AG04449 (cell line): Measurements from ENCODE around the gene TNFRSF1B.
"Not testable (repeated sequence)": the region's sequence is repeated elsewhere in the genome, so short reads cannot be mapped to it uniquely, and the experiment has no call there.

Experiments
- CTCF ChIA-PET: fragments of 350-600 bp; formaldehyde crosslinking; extraction: SDS; loops from one replicate; lab custom pipeline; 2021; ENCODE audit warnings: antibody characterized with exemption; lab: Yijun Ruan, JAX
- POLR2A ChIA-PET: fragments of 400-600, 350-600 bp; formaldehyde crosslinking; extraction: SDS; loops from one replicate; lab custom pipeline; 2020; ENCODE audit warnings: antibody characterized with exemption, inconsistent platforms; lab: Yijun Ruan, JAX
- DNase-seq: peaks from one replicate; pipeline ENCODE4 v3.0.0-alpha.2; 2010; ENCODE audit warnings: low read depth, low spot score
- H3K4me3 ChIP-seq: 2 replicates; pipeline ENCODE4 v1.5.1; 2011; ENCODE audit warnings: low read depth, mild to moderate bottlenecking, control low read depth, low read length
- CTCF ChIP-seq: IDR thresholded peaks from one replicate; pipeline ENCODE4 v1.5.1; 2011; ENCODE audit warnings: mild to moderate bottlenecking, moderate library complexity, low read length, control low read depth, inconsistent platforms; ENCODE audit not compliant: insufficient read depth; ENCODE audit errors: missing control alignments

The TNFRSF1B gene

GRCh38 chr1:12219800-12220199 is 53.0 kb downstream of the TNFRSF1B start:
- no peak for TF ChIP-seq CTCF
- CTCF ChIA-PET = interaction anchor here (1.0 to 5.0 kb wide), 5 partner anchors 10 to 100 kb away, joined by 3 to 36 read pairs (median 11); partner anchors contain the start of gene VPS13D
- POLR2A ChIA-PET = no interaction called here

GRCh38 chr1:12220890-12221289 is 54.1 kb downstream of the TNFRSF1B start:
- POLR2A ChIA-PET = no interaction called here
- TF ChIP-seq CTCF = no peak
- CTCF ChIA-PET = interaction anchor here (1.0 to 5.0 kb wide), 5 partner anchors 9 to 100 kb away, joined by 3 to 36 read pairs (median 11); partner anchors contain the start of gene VPS13D

More at GRCh38 chr1:12219800-12220199, 53.0 kb downstream of the TNFRSF1B start:
- no peak overlapping the region for H3K4me3 ChIP-seq
- DNase-seq = no peak

GRCh38 chr1:12222700-12223099 is 55.9 kb downstream of the TNFRSF1B start:
- CTCF ChIA-PET = interaction anchor here (2.8 kb wide), 1 partner anchor 13 kb away, joined by 11 read pairs; no protein-coding TSS in a partner anchor
- H3K4me3 ChIP-seq, DNase-seq, POLR2A ChIA-PET: not testable (repeated sequence)

More at GRCh38 chr1:12220890-12221289, 54.1 kb downstream of the TNFRSF1B start:
- H3K4me3 ChIP-seq = no peak overlapping the region
- no peak for DNase-seq

- CTCF ChIA-PET, DNase-seq, POLR2A ChIA-PET, H3K4me3 ChIP-seq: not testable (repeated sequence)
Observed at GRCh38 chr1:12224092-12224491, 57.3 kb downstream of the TNFRSF1B start.

- TF ChIP-seq CTCF = no peak
- no peak overlapping the region for H3K4me3 ChIP-seq
- POLR2A ChIA-PET = no interaction called here
- CTCF ChIA-PET = interaction anchor here (0.7 to 5.7 kb wide), 23 partner anchors 9 to 430 kb away, joined by 3 to 35 read pairs (median 4); no protein-coding TSS in a partner anchor
- DNase-seq = no peak
Observed at GRCh38 chr1:12228979-12229378, 62.2 kb downstream of the TNFRSF1B start.

- no peak for DNase-seq
- no peak overlapping the region for H3K4me3 ChIP-seq
- ChIA-PET POLR2A (no interaction called here), CTCF (interaction anchor here (0.7 to 5.7 kb wide), 23 partner anchors 9 to 429 kb away, joined by 3 to 35 read pairs (median 4); no protein-coding TSS in a partner anchor)
- no peak for TF ChIP-seq CTCF
Observed at GRCh38 chr1:12229386-12229834, 62.6 kb downstream of the TNFRSF1B start.

GRCh38 chr1:12229835-12230548 is 63.2 kb downstream of the TNFRSF1B start, which contains the start of gene VPS13D:
Gene VPS13D (plus strand): TSS chr1:12230030. CDS start chr1:12234267, 4,237 bp downstream.
- DNase-seq = no peak
- peak; percentile 87 for TF ChIP-seq CTCF
- ChIA-PET POLR2A (no interaction called here), CTCF (interaction anchor here (0.6 to 5.7 kb wide), 15 partner anchors 10 to 429 kb away, joined by 3 to 35 read pairs (median 4); no protein-coding TSS in a partner anchor)
- peak within 1 kb of the TSS; percentile 81 for H3K4me3 ChIP-seq
